Measurements from ENCODE around the gene RASIP1.
A peak's percentile ranks its signal among the peaks of the same experiment; 100 is the strongest.
"Not testable (repeated sequence)": the region's sequence is repeated elsewhere in the genome, so short reads cannot be mapped to it uniquely, and the experiment has no call there.

The RASIP1 gene

GRCh38 chr19:48720251-48720612 is 20.2 kb downstream of the RASIP1 start:
- no peaks in the 10 kb centered on the region for H3K36me3 ChIP-seq (replicated peaks)
- no peak overlapping the region for H3K27ac ChIP-seq
- peak overlapping the region; percentile 71 for H3K4me3 ChIP-seq (ENCODE audit: low read depth, low read length)
- DNase-seq: no peak
- in situ Hi-C loops (cut with HindIII; ENCODE audit: low pct_ligation_motif_present, low sequenced_read_pairs): no loop called here
- H3K27me3 ChIP-seq (replicated peaks): no peaks in the 10 kb centered on the region
- TF ChIP-seq CTCF (IDR thresholded peaks at IDR 0.05; ENCODE audit: low read depth, low read length, missing control alignments): no peak

GRCh38 chr19:48719263-48720171 is 20.9 kb downstream of the RASIP1 start, which contains the start of gene MAMSTR:
TSS of gene MAMSTR (minus strand) at chr19:48719725. CDS start at chr19:48719031, 694 bp downstream.
- Histone ChIP-seq H3K27ac (no peak within 1 kb of the TSS), H3K36me3 (replicated peaks) (no peaks in the 10 kb centered on the region), H3K4me3 (ENCODE audit: low read depth, low read length) (peak within 1 kb of the TSS; percentile 71), H3K27me3 (replicated peaks) (no peaks in the 10 kb centered on the region)
- in situ Hi-C loops (cut with HindIII; ENCODE audit: low pct_ligation_motif_present, low sequenced_read_pairs): no loop called here
- no peak for DNase-seq
- no peak for TF ChIP-seq CTCF (IDR thresholded peaks at IDR 0.05; ENCODE audit: low read depth, low read length, missing control alignments)

- no peak overlapping the region for H3K4me3 ChIP-seq (ENCODE audit: low read depth, low read length)
- no peaks in the 10 kb centered on the region for H3K36me3 ChIP-seq (replicated peaks)
- no peaks in the 10 kb centered on the region for H3K27me3 ChIP-seq (replicated peaks)
- TF ChIP-seq CTCF (IDR thresholded peaks at IDR 0.05; ENCODE audit: low read depth, low read length, missing control alignments): no peak
- no peak for DNase-seq
- in situ Hi-C loops (cut with HindIII; ENCODE audit: low pct_ligation_motif_present, low sequenced_read_pairs): no loop called here
- H3K27ac ChIP-seq: no peak overlapping the region
These were observed 21.6 kb downstream of the RASIP1 start for GRCh38 chr19:48718711-48719231.

- H3K4me3 ChIP-seq (ENCODE audit: low read depth, low read length); H3K27ac ChIP-seq; DNase-seq; in situ Hi-C loops (cut with HindIII; ENCODE audit: low pct_ligation_motif_present, low sequenced_read_pairs); H3K36me3 ChIP-seq (replicated peaks); H3K27me3 ChIP-seq (replicated peaks): not testable (repeated sequence)
These were observed 22.3 kb downstream of the RASIP1 start for GRCh38 chr19:48718106-48718505.

- Histone ChIP-seq H3K36me3 (replicated peaks) (no peaks in the 10 kb centered on the region), H3K4me3 (ENCODE audit: low read depth, low read length) (peak overlapping the region; percentile 38), H3K27ac (no peak overlapping the region), H3K27me3 (replicated peaks) (no peaks in the 10 kb centered on the region)
- DNase-seq: no peak
- TF ChIP-seq CTCF (IDR thresholded peaks at IDR 0.05; ENCODE audit: low read depth, low read length, missing control alignments): no peak
- in situ Hi-C loops (cut with HindIII; ENCODE audit: low pct_ligation_motif_present, low sequenced_read_pairs): no loop called here
These were observed 23.7 kb downstream of the RASIP1 start for GRCh38 chr19:48716562-48717291.

- in situ Hi-C loops (cut with HindIII; ENCODE audit: low pct_ligation_motif_present, low sequenced_read_pairs): no loop called here
- no peak for DNase-seq
- Histone ChIP-seq H3K27ac (no peak overlapping the region), H3K4me3 (ENCODE audit: low read depth, low read length) (no peak overlapping the region), H3K36me3 (replicated peaks) (no peaks in the 10 kb centered on the region), H3K27me3 (replicated peaks) (no peaks in the 10 kb centered on the region)
- no peak for TF ChIP-seq CTCF (IDR thresholded peaks at IDR 0.05; ENCODE audit: low read depth, low read length, missing control alignments)
These were observed 24.7 kb downstream of the RASIP1 start for GRCh38 chr19:48715681-48716171.

Data from brain microvascular endothelial cell (primary cell).